ENCODE results near the gene SLMAP.

SLMAP gene

DNA sequence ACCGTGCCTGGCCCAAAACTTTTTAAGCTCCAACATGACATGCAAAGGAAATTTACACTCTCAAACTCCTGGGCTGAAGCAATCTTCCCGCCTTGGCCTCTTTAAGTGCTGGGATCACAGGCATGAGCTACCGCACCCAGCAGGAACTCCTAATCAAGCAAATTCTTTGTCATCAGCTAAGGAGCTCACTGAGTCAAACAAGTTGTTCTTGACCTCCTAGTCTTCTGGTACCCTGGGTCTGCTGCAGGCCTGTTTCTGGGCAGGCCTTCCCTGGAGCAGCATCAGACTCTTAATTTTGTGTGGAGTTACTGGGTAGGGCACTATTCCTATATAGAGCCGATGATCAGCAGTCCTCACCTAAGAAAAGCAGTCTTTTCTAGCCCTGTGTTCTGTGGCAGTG lies 183.7 kb downstream of the SLMAP start:
- no peaks in the 10 kb centered on the region for H3K27me3 ChIP-seq (replicated peaks)
- H3K36me3 ChIP-seq (replicated peaks): no peaks in the 10 kb centered on the region
- no peak overlapping the region for H3K4me3 ChIP-seq (ENCODE audit: low read depth, low read length)
- no peak overlapping the region for H3K27ac ChIP-seq
- DNase-seq: no peak
- in situ Hi-C loops (cut with HindIII; ENCODE audit: low pct_ligation_motif_present, low sequenced_read_pairs): no loop called here
- TF ChIP-seq, protein P1, sequence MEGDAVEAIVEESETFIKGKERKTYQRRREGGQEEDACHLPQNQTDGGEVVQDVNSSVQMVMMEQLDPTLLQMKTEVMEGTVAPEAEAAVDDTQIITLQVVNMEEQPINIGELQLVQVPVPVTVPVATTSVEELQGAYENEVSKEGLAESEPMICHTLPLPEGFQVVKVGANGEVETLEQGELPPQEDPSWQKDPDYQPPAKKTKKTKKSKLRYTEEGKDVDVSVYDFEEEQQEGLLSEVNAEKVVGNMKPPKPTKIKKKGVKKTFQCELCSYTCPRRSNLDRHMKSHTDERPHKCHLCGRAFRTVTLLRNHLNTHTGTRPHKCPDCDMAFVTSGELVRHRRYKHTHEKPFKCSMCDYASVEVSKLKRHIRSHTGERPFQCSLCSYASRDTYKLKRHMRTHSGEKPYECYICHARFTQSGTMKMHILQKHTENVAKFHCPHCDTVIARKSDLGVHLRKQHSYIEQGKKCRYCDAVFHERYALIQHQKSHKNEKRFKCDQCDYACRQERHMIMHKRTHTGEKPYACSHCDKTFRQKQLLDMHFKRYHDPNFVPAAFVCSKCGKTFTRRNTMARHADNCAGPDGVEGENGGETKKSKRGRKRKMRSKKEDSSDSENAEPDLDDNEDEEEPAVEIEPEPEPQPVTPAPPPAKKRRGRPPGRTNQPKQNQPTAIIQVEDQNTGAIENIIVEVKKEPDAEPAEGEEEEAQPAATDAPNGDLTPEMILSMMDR (IDR thresholded peaks at IDR 0.05; ENCODE audit: low read depth, low read length, missing control alignments): no peak

- Histone ChIP-seq H3K27ac (no peak overlapping the region), H3K27me3 (replicated peaks) (no peaks in the 10 kb centered on the region), H3K4me3 (ENCODE audit: low read depth, low read length) (no peak overlapping the region), H3K36me3 (replicated peaks) (no peaks in the 10 kb centered on the region)
- TF ChIP-seq, protein P1 (IDR thresholded peaks at IDR 0.05; ENCODE audit: low read depth, low read length, missing control alignments): no peak
- no peak for DNase-seq
- in situ Hi-C loops (cut with HindIII; ENCODE audit: low pct_ligation_motif_present, low sequenced_read_pairs): no loop called here
Observed at GRCh38 chr3:57942388-57942787, 186.3 kb downstream of the SLMAP start.

DNA sequence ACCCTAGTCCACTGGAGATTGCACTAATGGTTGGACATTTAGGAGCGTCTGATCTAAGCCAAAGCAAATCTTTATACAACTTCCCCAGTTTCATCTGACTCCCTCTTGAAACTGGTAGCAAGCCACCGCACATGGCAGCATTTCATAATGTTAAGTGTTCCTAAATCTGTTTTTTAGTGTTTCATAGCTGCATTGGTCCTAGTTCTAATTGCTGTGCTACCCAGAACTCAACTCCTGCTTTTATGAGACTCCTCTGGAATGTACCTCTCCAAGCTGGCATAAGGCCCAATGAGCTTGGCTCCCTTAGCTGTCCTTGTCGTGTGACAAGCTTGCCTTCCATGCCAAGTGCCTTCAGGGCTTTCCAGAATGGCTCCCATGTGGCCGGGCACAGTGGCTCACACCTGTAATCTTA lies 186.8 kb downstream of the SLMAP start:
- DNase-seq: no peak
- TF ChIP-seq, protein P1 (IDR thresholded peaks at IDR 0.05; ENCODE audit: low read depth, low read length, missing control alignments): no peak
- H3K27me3 ChIP-seq (replicated peaks): no peaks in the 10 kb centered on the region
- in situ Hi-C loops (cut with HindIII; ENCODE audit: low pct_ligation_motif_present, low sequenced_read_pairs): no loop called here
- H3K4me3 ChIP-seq (ENCODE audit: low read depth, low read length): no peak overlapping the region
- H3K27ac ChIP-seq: no peak overlapping the region
- H3K36me3 ChIP-seq (replicated peaks): no peaks in the 10 kb centered on the region

- no peaks in the 10 kb centered on the region for H3K36me3 ChIP-seq (replicated peaks)
- TF ChIP-seq, protein P1 (IDR thresholded peaks at IDR 0.05; ENCODE audit: low read depth, low read length, missing control alignments): no peak
- no peak overlapping the region for H3K4me3 ChIP-seq (ENCODE audit: low read depth, low read length)
- no peak overlapping the region for H3K27ac ChIP-seq
- in situ Hi-C loops (cut with HindIII; ENCODE audit: low pct_ligation_motif_present, low sequenced_read_pairs): no loop called here
- H3K27me3 ChIP-seq (replicated peaks): no peaks in the 10 kb centered on the region
- no peak for DNase-seq
Observed at GRCh38 chr3:57943525-57944495, 187.7 kb downstream of the SLMAP start.

GRCh38 chr3:57946970-57947381 lies 190.9 kb downstream of the SLMAP start:
- TF ChIP-seq, protein P1 (IDR thresholded peaks at IDR 0.05; ENCODE audit: low read depth, low read length, missing control alignments): no peak
- H3K4me3 ChIP-seq (ENCODE audit: low read depth, low read length): no peak overlapping the region
- H3K27ac ChIP-seq: no peak overlapping the region
- no peaks in the 10 kb centered on the region for H3K36me3 ChIP-seq (replicated peaks)
- DNase-seq: no peak
- no peaks in the 10 kb centered on the region for H3K27me3 ChIP-seq (replicated peaks)
- in situ Hi-C loops (cut with HindIII; ENCODE audit: low pct_ligation_motif_present, low sequenced_read_pairs): no loop called here
